Tibial nerve (tissue), 3 donors: Measurements from ENCODE around the gene RAPGEF3.

Experiments used
- CTCF ChIP-seq, 5 experiments: fragments of 200-600 bp in 3 of 5; fragments of 450-650 bp in 2 of 5; sonication (generic) in 3 of 5; IDR thresholded peaks; one replicate each; pipeline ENCODE4 v1.5.1; 2016 to 2019; ENCODE audit warnings: antibody characterized with exemption in 5 of 5, mild to moderate bottlenecking in 3 of 5, moderate library complexity in 2 of 5
- POLR2A ChIP-seq, 2 donors: fragments of 450-650 bp; IDR thresholded peaks; one replicate each; pipeline ENCODE4 v1.6.1; 2017; ENCODE audit warnings: antibody characterized with exemption in 2 of 2, mild to moderate bottlenecking in 2 of 2, moderate library complexity in 2 of 2

GRCh38 chr12:47712171-47712570, 46.5 kb downstream of the RAPGEF3 start:
- TF ChIP-seq POLR2A (IDR thresholded peaks at IDR 0.05) (no peak), CTCF (IDR thresholded peaks at IDR 0.05) (no peak)
